GM18507 (cell line): ENCODE results near the gene PGAM1.
"Not testable (repeated sequence)": the region's sequence is repeated elsewhere in the genome, so short reads cannot be mapped to it uniquely, and the experiment has no call there.

ENCODE experiments used
- DNase-seq: peaks from one replicate; pipeline ENCODE4 v3.0.0; 2011; ENCODE audit warnings: low read depth; ENCODE audit not compliant: insufficient read length; ENCODE audit errors: extremely low spot score
- FAIRE-seq: peaks from 2 replicates; lab custom pipeline; 2011; peaks lifted over from hg19 to GRCh38; lab: Jason Lieb, UNC

Gene PGAM1

DNA sequence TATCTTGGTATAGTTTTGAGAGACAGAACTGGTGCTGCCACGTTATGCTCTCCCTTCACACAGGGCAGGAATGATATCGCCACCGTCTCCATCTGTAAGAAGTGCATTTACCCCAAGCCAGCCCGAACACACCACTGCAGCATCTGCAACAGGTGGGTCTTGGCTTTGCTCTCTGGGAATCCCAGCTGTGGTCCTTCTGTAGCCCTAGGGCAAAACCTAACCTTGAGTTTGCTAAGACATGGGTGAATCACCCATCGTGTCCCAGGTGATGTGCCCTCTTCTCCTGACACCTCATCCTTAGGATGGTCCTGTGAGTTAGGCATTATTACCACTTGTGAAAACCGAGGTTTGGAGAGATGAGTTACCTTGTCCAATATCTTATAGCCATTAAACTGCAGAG lies 26.4 kb downstream of the PGAM1 start:
- FAIRE-seq, result no peak

DNA sequence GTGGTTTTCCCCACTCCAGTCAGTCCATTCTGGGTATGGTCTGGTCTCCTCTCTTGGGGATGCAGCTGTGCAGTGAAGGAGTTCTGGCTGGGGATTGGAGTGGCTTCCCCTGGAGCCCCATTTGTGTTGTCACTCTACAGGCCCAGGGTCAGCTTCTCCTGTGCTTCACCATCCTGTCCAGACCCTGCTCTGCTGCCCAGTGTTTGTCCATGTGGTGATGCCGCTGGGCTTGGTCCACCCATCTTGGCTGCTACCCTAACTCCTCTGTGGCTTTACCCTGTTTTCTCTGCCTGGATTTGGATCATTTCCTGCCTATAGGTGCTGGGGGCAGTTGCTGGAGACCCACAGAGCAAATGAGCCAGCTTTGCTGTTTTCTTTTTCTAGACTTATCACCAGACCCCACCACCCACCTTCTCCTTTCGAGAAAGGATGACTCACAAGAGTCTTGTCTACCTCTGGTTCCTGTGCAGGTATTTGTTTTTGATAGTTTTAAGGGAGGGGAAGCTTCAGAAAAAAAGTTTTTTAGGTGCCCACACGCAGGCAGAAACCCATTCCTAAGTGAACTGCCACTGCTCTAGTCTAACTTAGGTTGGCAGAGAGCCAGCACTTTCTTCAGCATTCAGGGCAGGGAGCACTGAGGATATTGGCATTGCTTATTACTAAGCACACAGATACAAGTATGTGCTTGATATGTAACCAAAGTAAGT lies 28.5 kb downstream of the PGAM1 start:
- FAIRE-seq (no peak), DNase-seq (no peak)

More for the DNA sequence above, 26.4 kb downstream of the PGAM1 start:
- DNase-seq, result no peak

DNA sequence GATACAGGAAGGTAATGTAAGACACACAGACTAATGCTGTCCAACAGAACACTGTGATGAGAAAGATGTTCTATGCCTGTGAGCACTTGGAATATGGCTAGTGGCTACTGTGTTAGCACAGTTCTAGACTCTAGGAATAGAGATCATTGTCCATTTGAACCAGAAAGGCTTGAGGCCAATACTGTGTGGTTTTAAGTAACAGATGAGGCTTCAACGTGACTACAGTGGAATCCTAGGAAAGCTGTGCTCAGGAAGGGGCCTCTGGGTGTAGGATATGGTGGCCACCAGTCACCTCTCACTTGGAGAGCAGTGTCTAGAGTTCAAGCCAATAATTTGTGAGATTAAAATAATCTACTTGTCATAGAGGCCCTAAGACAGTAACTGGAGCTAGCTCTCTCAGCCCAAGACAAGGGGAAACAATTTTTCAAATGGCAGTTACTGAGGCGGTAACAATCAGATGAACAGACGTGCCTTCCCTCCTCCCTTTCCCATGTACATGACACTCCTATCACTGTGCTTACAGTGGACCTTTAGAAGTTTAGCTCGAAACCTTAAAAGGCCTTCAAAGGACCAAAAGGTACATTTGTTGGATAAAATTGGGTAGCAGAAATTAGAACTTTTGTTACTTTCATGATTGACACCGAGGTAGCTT lies 30.2 kb downstream of the PGAM1 start:
- FAIRE-seq, result no peak
- DNase-seq, result no peak

DNA sequence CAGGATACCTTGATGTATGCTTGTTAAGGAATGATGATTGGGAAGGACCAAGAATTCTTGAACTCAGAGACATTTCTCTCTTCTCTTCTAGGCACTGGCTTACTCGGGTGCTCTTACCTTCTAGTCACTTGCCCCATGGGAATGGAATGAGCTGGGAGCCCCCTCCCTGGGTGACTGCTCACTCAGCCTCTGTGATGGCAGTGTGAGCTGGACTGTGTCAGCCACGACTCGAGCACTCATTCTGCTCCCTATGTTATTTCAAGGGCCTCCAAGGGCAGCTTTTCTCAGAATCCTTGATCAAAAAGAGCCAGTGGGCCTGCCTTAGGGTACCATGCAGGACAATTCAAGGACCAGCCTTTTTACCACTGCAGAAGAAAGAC lies 30.7 kb downstream of the PGAM1 start:
- no peak for DNase-seq
- no peak for FAIRE-seq

DNA sequence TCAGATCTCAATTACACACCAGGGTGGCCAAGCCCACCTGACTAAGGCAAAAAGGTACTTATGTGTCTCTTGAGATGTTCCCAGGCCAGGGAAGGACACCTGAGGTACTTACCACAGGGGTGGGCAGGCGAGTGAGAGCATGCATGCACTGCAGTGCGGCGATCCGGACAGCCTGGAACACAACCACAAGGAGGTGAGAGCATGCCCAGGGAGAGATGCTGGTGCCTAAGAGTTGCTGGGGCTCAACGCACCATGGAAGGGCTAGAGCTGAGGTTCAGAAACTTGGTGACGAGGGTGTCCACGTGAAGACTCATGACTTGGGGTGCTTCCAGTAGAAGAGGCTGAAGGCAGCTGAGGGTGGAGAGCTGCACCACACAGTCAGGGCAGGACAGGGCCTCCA lies 33.1 kb downstream of the PGAM1 start:
- no peak for DNase-seq
- no peak for FAIRE-seq

DNA sequence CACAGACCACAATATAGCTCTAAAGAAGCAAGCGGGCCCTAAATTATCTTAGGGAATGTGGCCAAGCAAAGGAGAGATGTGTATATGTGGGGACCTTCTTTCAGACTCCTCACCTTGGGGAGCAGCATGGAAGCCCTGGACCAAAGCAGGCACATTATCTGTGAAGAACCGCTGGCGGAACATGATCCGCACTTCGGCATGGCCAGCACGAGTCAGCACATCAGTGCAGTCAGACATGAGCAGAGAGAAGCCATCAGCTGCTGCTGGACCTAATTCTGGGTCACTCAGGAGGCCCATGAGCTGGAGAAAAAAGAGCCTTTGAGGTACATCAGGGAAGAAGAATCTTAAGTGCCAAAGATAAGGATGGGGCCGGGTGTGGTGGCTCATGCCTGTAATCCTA lies 33.9 kb downstream of the PGAM1 start:
- no peak for DNase-seq
- FAIRE-seq, result no peak

DNA sequence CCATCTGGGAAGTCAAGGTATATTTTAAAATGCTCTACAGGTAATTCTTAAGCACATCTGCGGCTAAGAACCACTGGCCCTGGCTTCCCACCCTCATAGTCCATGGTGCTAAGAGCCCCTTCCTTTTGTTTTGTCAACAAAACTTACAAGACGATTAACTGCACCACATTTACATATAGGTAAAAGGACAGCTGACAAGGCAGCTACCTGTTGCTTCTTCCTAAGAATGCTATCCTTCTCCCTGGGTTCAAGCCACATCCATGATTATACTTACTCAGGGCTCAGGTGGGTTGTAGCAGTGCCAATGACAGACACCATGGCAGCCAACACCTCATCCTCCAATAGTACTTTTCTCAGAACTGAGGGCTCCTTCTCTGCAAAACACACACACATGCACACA lies 36.3 kb downstream of the PGAM1 start:
- DNase-seq, result no peak
- no peak for FAIRE-seq

DNA sequence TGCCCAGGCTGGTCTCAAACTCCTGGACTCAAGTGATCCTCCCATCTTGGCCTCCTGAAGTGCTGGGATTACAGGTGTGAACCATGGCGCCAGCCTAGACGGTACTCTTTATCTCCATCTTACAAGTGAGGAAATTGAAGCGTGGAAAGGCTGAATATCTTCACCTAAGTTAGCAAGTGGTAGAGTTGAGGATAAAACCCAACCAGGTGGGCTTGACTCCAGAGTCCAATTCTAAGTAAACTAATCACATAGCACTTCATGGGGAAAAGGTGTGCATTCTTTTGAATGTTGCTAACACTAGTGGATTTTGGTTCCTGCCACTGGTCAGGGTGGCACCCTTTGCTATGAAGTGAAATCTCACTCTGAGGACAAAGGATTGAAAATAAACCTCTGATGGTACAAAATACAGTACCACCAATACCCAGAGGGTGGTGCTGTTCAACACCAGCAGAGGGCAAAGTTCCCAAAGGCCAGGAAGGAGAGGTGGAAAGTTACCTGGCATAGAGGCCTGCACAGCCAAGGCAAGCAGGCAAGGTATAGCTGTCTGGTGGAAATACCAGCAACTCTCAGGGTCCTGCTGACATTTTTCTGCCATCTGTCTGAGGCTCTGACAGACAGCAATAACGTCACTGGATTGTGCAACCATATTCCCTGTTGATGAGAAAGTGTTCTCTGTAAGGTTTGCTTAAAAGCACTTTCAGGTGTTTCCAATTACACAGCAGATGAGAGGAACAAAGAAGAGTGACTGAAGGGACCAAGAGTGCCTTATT lies 37.6 kb downstream of the PGAM1 start:
- FAIRE-seq (peak; percentile 62), DNase-seq (no peak)

DNA sequence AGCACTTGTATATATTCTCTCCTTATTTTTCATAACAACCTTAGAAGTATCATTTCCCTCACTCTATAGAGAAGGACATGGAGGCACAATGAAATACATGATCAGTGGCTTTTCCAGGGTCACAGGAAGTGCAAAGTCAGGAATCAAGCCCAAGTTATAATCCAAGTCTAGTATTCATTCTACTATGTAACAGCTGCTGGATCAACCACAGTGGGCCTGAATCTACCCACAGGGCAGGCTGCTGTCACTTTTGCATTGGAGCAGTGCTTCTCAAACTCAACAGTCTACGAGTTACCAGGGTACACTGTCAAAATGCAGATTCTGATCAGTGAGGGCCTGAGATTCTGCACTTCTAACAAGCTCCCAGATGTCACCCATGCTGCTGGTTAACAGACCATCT lies 38.2 kb downstream of the PGAM1 start:
- FAIRE-seq, result no peak
- no peak for DNase-seq

DNA sequence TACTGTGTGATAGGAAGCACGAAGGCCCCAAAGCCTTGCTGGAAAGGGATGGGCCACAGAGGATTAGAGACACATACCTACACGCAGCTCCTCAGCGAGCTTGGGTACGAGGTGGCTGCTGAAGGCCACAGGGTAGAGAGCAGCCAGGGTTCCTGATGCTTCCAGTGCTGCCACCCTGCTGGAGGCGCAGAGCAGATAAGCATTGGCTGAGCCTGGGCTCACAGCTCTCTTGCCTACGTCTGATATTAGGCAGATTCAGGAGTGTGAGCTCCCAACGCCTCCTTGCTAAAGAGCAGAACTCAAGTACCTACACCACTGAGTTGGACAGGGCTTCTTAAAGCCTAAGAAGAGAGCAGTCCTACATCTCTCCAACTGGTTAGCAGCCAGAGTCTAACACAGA lies 40.0 kb downstream of the PGAM1 start:
- FAIRE-seq, result no peak
- DNase-seq, result no peak

DNA sequence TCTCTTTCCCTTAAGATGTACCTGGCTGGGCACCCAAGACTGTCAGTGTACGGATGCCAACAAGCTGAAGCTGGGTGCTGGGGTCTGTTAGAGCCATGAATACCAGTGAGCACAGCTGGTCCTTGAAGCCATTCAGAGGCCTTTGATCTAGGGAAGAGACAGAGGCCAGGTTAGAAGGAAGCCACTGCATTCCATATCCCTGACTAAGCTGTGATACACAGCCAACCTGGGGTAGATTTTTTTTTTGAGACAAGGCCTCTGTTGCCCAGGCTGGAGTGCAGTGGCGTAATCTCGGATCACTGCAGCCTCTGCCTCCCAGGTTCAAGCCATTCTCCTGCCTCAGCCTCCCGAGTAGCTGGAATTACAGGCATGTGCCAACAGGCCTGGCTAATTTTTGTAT lies 40.8 kb downstream of the PGAM1 start:
- DNase-seq (no peak), FAIRE-seq (no peak)

DNA sequence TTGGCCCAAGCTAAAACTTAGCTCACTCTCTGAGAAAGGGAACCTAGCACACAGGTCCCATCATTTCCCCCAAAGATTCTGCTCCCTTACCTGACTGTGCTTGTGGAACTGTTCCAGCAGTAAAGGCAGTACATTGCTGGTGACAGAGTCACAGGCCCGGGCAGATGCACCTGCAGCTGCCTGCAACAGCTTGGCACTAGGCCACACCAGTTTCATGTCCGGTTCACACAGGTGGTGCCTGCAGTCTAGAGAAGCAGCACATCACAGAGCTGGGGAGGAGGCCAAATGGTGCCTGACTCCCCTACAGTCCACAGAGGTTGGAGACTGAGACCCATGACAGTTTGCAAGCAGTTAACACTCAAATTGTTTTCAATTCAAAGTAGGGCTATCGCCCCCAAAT lies 42.2 kb downstream of the PGAM1 start:
- no peak for DNase-seq
- no peak for FAIRE-seq

DNA sequence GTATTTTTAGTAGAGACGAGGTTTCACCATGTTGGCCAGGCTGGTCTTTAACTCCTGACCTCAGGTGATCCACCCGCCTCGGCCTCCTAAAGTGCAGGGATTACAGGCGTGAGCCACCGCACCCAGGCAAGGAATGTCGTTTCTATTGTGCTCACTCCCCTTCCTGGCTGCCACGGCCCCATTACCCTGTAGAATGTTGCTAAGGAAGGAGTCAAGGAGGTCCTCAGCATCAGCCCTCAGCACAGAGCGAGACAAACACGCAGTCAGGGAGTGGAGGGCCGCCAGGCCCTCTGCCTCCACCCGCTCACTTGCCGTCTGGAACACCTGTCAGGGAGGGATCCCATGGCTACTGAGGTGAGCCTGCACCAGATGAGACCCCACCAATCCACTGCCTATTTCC lies 42.8 kb downstream of the PGAM1 start:
- not testable (repeated sequence) for DNase-seq, FAIRE-seq

DNA sequence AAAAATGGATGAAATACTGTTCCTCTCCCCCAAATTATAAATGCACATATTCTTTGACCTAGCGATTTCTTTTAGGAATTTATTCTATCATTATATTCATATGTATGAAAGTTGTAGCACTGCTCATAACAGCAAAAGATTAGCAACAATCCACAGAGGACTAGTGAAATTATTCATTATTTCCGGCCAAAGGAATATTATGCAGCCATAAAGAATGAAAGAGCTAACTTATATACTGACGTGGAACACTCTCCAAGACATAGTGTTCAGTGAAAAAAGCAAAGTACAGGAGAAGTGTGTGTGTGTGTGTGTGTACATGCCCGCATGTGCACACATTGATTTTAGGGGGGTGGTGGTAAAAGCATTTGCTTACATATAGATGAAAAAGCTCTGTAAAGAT lies 48.9 kb downstream of the PGAM1 start:
- no peak for FAIRE-seq

DNA sequence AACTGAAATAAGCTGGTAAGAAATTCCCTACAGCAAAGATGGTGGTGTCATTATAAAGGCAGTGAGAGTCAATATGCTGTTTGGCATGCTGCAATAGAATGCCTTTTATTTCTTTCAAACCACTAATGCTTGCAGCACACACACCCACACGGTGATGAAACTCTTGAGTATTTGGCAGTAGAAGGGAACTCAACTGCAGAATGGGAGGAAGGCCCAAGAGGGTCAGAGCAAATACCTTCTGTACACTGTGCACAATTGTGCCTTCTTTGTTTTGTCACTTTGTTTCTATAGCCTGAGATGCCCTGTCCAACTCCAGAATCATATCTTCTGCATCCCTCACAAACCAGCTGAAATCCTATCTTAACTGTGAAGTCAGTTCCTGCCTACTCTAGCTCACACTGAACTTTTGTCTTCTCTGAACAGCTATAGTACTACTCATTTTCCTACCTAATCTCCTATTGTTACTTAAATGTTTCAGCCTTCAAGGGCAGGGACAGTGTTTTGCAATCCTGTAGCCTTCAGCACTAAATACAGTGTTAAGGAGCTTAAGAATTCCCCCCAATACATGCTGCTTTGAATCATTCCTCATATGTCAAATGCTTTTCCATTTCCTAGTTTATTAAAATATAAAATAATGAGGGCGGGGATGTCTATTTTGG lies 50.1 kb downstream of the PGAM1 start:
- DNase-seq (no peak), FAIRE-seq (no peak)

More for the DNA sequence above, 48.9 kb downstream of the PGAM1 start:
- no peak for DNase-seq

DNA sequence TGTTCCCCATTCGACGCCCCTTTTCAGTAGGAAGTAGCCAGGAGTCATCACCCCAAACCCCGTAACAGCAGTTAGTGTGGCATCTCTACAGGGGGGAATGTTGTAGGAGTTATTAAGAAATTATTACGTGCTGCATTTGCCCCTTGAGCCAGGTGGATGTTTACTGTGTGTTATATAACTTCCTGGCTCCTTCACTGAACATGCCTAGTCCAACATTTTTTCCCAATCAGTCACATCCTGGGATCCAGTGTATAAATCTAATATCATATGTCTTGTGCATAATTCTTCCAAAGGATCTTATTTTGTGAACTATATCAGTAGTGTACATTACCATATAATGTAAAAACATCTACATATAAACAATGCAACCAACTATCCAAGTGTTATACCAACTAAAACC lies 53.4 kb downstream of the PGAM1 start:
- not testable (repeated sequence) for FAIRE-seq, DNase-seq

DNA sequence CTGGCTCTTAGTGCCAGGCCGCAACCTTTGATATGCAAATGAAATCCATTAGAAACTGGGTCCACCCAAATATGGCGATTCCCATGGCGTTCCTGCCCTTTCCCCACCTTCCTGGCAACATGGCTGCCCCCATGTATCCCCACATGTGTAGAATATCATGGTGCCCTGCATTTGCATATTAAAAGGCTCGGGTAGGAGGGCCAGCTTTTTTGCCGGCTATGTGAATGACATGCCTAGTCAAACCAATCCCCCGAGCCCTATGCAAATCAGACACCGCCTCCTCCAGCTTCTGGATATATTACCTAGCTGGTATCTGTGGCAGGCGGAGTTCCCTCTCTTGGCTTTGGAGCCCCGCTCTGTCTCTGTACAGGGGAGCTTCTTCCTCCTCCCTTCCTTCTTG lies 53.9 kb downstream of the PGAM1 start:
- DNase-seq, result no peak

DNA sequence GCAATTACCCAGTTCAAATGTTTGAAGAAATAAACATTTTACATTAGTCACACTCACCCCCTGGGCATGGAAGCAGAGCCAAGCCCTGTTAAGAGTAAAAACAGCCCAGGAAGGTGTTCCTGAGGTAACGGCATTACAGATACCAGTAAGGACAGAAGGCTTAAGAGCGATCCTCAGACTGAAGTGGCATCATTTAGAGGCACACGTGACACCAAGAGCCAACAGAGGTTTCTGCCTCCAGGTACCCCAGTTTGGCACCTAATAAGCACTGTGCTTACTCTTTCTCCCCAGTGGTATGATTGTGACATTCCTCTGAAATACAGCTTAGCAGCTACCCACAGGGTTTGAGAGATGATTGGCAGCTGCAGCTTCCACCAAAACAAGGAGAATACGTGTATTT lies 55.1 kb downstream of the PGAM1 start:
- no peak for FAIRE-seq
- DNase-seq, result no peak

More for the DNA sequence above, 53.9 kb downstream of the PGAM1 start:
- FAIRE-seq, result no peak

DNA sequence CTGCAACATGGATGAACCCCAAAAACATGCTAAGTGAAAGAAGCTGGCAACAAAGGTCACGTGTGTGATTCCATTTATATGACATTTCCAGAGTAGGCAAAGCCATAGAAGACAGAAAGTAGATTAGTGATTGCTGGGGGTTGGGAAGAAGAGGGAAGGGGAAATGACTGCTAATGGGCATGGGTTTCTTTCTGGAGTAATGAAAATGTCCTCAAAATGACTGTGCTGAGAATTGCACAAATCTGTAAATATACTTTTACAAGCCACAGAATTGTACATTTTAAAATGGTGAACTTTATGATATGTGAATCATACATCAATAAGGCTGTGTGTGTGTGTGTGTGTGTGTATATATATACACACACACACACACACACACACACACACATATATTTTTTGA lies 56.4 kb downstream of the PGAM1 start:
- FAIRE-seq (no peak), DNase-seq (no peak)
